Fibroblast of gingiva (primary cell): ENCODE measurements around the gene ZNF610.
"Not testable (repeated sequence)": the region's sequence is repeated elsewhere in the genome, so short reads cannot be mapped to it uniquely, and the experiment has no call there.

Experiments used
- DNase-seq: peaks from one replicate; pipeline ENCODE4 v3.0.0-alpha.2; 2011; ENCODE audit warnings: low read depth

The ZNF610 gene

GRCh38 chr19:52336117-52336790 lies at the start of gene ZNF610:
Gene ZNF610 (plus strand): TSS chr19:52336243. CDS start chr19:52349173, 12,930 bp downstream.
- peak; percentile 79 for DNase-seq

- DNase-seq = no peak
Observed at GRCh38 chr19:52286256-52286655, 49.8 kb upstream of the ZNF610 start.

- no peak for DNase-seq
Observed at GRCh38 chr19:52291781-52292180, 44.3 kb upstream of the ZNF610 start.

GRCh38 chr19:52292946-52293345 lies 43.1 kb upstream of the ZNF610 start:
- not testable (repeated sequence) for DNase-seq

- no peak for DNase-seq
Observed at GRCh38 chr19:52296400-52296772, 39.7 kb upstream of the ZNF610 start.

GRCh38 chr19:52296773-52297600 lies 39.1 kb upstream of the ZNF610 start, which contains the start of gene ZNF480:
Gene ZNF480 (plus strand): TSS chr19:52297169. CDS start chr19:52300413, 3,244 bp downstream.
- peak; percentile 75 for DNase-seq

GRCh38 chr19:52297601-52298364 lies 38.3 kb upstream of the ZNF610 start:
- DNase-seq = no peak

GRCh38 chr19:52307275-52307674 lies 28.8 kb upstream of the ZNF610 start:
- DNase-seq = peak; percentile 17

- no peak for DNase-seq
Observed at GRCh38 chr19:52322429-52322828, 13.6 kb upstream of the ZNF610 start.

- DNase-seq = no peak
Observed at GRCh38 chr19:52331757-52332156, 4.3 kb upstream of the ZNF610 start.

GRCh38 chr19:52335768-52336116 lies 301 bp upstream of the ZNF610 start:
- no peak for DNase-seq

- peak; percentile 3 for DNase-seq
Observed at GRCh38 chr19:52336791-52337381, 843 bp downstream of the ZNF610 start.

GRCh38 chr19:52339022-52339421 lies 3.0 kb downstream of the ZNF610 start:
- not testable (repeated sequence) for DNase-seq

- no peak for DNase-seq
Observed at GRCh38 chr19:52343548-52343947, 7.5 kb downstream of the ZNF610 start.

GRCh38 chr19:52345162-52345561 lies 9.1 kb downstream of the ZNF610 start:
- DNase-seq = no peak

GRCh38 chr19:52351512-52351911 lies 15.5 kb downstream of the ZNF610 start:
- no peak for DNase-seq

GRCh38 chr19:52366414-52366824 lies 30.4 kb downstream of the ZNF610 start:
- DNase-seq = no peak

- peak; percentile 91 for DNase-seq
Observed at GRCh38 chr19:52369559-52370340, 33.7 kb downstream of the ZNF610 start, which contains the start of gene ZNF880. Gene ZNF880 (plus strand): TSS chr19:52369923. CDS start chr19:52369966, 43 bp downstream.

- DNase-seq = no peak
Observed at GRCh38 chr19:52370341-52370710, 34.3 kb downstream of the ZNF610 start.

- DNase-seq = no peak
Observed at GRCh38 chr19:52391135-52391534, 55.1 kb downstream of the ZNF610 start.
